ENCODE measurements around the gene BMP7.

DNA sequence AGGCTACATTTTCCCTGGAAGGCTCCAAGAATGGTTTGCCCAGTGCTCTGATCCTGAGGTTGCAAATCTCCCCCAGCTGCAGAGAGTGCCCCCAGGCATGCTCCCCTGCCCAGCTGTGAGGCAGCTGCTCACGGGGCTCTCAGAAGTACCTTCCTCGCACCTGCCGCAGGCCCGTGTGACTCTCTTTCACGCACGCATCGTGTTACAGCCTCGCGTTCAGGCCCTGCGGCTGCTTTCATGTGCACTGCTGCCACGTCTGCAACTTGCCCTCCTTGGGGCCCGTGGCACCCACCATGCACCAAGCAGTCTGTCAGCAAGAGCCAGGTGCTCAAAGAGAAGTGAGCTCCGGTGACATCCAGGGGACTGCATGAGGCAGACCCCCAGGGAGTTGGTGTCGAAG, 34.6 kb upstream of the BMP7 start:
- no peak for TF ChIP-seq CTCF (IDR thresholded peaks at IDR 0.05; ENCODE audit: control extremely low read depth in 1 of 3, insufficient read depth in 1 of 3, low read depth in 1 of 3, low read length in 3 of 3)
- no peak for TF ChIP-seq HDAC2 (IDR thresholded peaks at IDR 0.05; ENCODE audit: borderline replicate concordance in 1 of 2, low read depth in 2 of 2, low read length in 2 of 2)
- no peak for TF ChIP-seq YY1 (IDR thresholded peaks at IDR 0.05; ENCODE audit: low read depth, low read length)
- no peak for TF ChIP-seq CREB1 (IDR thresholded peaks at IDR 0.05)
- TF ChIP-seq POLR2A (IDR thresholded peaks at IDR 0.05; ENCODE audit: control extremely low read depth in 1 of 2, low read depth in 2 of 2, low read length in 2 of 2) = no peak
- no peak for TF ChIP-seq ATF2 (IDR thresholded peaks at IDR 0.05; ENCODE audit: low read length)

All from H1 (cell line).